ENCODE data around the gene CAB39.

Gene CAB39

DNA sequence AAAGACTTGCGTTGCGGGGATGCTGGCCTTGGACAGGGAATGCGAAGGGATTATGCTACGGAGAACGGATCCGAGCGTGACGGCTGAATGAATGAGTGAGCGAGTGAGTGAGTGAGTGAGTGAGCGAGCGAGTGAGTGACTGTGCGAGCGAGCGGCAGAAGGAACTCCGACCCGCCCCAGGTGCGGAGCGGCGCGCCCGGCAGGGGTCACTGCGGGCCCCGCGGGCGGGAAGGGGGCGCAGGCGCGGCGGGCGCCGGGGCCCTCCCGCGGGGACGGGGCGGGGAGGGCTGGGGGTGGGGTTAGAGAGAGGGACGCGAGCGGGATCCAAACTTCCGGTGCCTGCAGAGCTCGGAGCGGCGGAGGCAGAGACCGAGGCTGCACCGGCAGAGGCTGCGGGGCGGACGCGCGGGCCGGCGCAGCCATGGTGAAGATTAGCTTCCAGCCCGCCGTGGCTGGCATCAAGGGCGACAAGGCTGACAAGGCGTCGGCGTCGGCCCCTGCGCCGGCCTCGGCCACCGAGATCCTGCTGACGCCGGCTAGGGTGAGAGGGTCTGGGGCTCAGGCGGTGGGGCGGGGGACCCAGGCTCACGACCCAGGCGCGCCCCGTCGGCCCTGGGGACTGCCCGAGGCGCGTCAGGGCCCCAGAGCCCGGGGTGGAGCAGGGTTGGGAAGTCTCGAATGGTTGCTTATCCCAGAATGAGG, 152.1 kb downstream of the CAB39 start, which contains the start of gene ITM2C:
ITM2C (plus strand) TSS at position 338 of the 702 bp plus-strand sequence; CDS start at position 422, 84 bp downstream.
- DNase-seq: no peak

DNA sequence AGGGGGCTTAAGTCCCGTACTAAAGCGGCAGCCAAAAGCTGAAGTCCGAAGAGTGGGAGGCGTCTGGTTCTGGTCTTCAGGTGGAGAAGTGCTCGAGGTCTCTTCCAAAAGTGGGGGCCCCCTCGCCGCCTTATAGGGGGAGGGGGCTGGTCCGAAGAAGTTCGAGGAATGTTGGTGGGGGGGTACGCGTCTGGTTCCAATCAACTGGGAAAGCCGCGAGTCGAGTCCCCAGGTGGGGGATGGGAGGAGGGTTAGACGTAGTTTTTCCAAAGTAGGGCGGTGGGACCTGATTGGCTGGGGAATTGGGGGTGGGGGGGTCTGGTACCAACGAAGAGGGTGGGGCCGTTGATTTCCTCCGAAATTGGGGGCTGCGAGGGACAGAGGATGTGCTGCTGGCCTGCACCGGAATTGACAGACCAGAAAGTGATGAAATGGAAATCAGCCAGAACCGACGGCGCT, 152.7 kb downstream of the CAB39 start:
- no peak for DNase-seq

DNA sequence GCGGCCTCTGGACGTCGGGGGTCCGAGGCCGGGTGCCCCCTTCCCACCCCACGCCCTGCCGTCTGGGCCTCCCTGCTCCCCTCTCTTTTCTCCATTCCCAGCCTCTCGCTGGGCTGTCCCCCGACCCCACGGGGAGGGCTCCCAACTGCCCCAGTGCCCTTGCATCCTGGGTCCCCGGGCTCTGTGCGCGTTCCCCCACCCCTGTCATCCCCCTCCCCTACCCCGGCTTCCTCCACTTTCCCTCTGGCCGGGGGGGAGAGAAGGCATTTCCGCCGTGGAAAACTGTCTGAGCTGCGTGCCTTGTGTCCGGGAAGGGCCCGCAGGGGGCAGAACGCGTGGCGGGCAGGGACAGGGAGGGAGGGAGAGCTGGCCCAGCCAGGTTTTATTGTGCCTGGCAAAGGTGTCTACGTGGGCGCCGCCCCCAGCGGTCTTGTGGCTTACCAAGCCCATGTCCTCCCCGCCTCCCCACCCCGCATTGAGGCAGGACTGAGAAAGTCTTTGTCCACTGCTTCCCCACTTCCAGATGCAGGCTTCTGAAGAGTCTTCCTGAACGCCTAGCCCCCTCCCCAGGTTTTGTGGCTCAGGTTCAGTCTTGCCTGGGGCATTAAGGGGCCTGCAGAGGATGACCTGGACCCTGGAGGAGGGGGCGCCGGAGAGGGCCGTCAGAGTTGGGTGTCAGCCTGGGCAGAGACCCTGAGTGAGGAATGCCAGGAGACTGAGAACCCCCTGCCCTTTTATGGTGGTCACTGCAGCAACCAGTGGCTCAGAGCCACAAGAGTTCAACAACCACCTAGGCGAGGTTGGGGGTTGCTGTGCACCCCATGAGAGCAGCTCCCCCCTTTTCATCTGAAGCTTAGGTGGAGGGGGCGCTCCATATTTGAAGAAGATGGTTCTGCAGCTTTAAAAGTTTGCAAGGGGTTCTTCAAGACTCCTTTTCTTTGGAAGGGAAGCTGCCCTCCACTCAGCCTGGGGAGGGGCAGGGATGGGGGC, 153.4 kb downstream of the CAB39 start:
- no peak for DNase-seq

DNA sequence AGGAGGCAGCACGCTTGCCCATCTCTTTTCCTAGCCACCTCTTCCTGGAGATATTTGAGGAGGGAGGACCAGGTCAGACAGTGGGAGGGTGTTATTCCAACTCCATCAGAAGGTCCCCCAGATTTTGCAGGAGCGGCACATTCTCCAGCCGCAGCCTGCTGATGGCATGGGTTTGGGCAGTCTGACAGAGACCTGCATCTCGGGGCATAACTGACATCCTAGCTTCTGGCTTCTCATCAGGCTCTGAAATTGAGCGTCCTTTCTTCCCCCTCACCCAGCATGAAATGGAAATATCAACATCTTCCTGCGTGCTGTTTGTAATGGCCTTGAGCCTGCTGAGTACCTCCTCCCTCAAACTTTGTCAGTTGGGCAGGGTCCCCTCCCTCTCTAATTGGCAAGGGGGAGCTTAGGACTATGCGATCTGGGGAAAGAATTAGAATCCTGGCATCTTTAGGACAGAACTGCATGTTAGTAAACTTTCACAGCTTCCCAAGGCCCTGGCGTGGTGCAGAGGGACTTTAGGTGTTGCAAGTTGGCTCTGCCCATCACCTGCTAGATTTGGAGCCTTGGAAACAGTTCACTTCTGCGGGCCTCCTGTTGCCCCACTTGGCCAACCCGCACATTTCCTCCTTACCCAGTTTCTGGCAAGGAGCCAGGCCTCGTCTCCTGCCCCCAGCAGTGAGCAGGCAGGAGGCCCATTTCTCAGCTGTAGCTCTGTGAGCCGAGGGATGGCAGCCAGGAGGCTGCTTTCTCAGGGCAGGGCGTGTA, 154.3 kb downstream of the CAB39 start:
- no peak for DNase-seq

DNA sequence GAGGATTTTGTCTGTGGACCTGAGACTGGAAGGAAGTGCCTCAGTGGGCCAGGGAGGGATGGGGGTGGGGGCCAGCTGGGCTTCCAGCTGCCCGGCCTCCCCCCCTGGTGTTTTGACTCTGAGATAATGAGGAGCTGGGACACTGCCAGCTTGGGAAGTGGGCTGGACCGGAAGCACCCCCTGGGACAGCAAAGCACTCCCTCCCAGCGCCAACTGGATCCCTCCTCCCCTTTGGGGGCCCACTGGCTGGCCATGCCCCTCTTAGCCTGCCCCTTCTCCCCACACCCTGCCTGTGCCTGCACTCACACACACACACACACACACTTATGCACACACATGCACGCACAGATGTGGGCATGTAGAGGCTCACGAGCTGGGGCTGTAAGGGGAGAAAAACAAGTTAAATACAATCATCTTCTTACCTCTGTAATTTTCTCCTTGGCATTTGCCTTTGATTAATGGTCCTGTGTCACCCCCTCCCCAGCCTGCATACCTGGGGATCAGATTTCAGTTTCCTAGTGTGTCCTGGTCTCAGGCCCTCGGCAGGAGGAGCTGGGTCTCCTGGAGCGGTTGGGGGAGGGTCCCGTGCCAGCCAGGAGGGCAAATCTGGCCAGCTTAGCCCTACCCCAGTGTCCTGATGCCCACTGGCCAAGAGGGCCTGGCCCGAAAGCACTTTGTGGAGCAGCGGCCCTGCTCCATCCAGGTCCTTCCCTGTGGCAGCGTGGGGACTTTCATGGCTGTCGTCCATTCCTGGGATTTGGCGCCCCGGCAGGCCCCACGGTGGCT, 155.7 kb downstream of the CAB39 start:
- no peak for DNase-seq

DNA sequence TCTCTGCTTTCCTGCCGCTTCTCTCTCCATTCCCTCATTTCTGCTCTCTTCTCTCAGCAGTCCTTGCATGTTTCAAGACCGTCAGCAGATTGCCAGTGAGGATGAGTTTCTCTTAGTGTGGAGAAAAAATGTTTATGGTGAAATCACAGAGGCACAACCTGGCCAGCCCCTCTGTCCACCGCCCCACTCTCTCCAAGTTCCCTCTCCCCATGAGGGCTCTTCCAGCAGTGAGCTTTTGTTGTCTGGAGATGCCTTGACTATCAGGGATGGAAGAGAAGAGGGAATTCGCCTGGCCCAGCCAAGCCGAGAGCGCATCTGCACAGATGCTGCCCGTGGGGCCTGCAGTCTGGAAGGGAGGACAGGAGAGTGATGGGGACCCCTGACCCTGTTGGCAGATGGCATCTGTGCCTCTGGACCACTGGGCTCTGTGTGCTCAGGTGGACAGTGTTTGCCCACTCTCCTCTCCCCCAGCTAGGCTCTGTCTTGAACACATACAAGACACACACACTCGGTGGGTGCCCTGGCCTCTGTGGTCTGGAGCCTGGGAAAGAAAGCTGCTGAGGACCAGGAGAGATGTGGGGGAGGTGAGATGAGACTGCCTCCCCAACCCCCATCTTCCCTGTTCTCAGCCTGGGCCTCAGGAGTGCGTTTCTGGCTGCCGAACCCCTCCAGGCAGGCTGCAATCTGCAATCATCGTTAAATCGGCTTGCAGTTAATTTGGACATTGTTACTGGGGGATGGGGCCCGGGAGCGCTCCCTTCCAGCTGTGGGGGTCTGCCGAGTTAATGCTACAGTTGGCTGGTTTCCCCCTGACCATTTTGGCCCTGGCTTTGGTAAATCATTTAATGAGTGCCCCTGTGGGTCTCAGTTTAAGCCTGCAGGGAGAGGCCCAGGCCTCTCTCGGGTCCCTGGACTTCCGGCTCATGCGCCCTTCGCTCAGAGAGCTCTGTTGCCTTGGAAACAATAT, 156.6 kb downstream of the CAB39 start:
- DNase-seq: no peak

DNA sequence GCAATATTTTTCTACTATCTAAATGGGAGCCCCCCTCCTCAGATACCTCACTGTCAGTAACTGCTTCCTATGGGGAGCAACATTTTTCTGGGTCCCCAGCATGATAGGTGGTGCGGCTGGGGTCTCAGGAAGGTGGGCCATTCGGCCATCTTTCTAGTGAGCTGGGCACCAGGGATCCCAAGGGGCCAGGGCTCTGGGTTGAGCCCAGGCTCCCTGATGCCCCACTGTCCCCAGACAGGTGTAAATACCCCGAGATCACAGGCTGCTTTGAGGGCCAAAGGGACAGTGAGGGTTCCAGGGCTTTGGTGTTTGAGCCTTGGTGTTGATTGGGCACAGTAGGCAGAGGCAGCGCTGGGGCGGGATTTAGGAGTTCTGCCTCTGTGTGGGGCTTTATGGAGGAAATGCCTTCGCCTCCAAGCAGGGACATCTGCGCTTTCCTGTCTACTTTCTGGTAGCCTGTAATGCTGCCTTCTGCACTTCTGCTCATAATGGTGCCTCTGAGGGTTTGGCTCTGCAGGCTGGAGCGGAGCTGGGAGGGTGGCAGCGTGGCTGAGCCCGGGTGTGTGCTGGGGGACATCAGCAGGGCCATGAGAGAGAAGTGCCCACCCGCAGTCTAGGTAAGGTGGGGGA, 157.4 kb downstream of the CAB39 start:
- no peak for DNase-seq

Data from NCI-H1417 treated with DMSO at 0.1 percent for 48 hours (cell line).